Gastroesophageal sphincter (tissue), 3 donors: ENCODE measurements around the gene TGFB1I1.
A peak's percentile ranks its signal among the peaks of the same experiment; 100 is the strongest.

Experiments
- CTCF ChIP-seq, 4 experiments: fragments of 200-600 bp in 2 of 4; fragments of 450-650 bp in 2 of 4; sonication (generic) in 1 of 4; IDR thresholded peaks; one replicate each; pipeline ENCODE4 v1.5.1; 2017 to 2019; ENCODE audit warnings: antibody characterized with exemption in 4 of 4, mild to moderate bottlenecking in 2 of 4, moderate library complexity in 2 of 4
- EP300 ChIP-seq: sonication (generic); formaldehyde crosslinking; IDR thresholded peaks from one replicate; pipeline ENCODE4 v1.6.1; 2017; ENCODE audit warnings: antibody characterized with exemption, mild to moderate bottlenecking
- POLR2A ChIP-seq, 2 donors: fragments of 450-650 bp; IDR thresholded peaks; one replicate each; pipeline ENCODE4 v1.6.1; 2017; ENCODE audit warnings: antibody characterized with exemption in 2 of 2, mild to moderate bottlenecking in 2 of 2, moderate library complexity in 1 of 2
- POLR2AphosphoS5 ChIP-seq: sonication (generic); formaldehyde crosslinking; IDR thresholded peaks from one replicate; pipeline ENCODE4 v1.6.1; 2017; ENCODE audit warnings: antibody characterized with exemption

- TF ChIP-seq CTCF (IDR thresholded peaks at IDR 0.05), result no peak
- peak; percentile 82 to 85 for TF ChIP-seq POLR2A (IDR thresholded peaks at IDR 0.05)
- TF ChIP-seq EP300, result no peak
- TF ChIP-seq POLR2AphosphoS5, result peak; percentile 95
These were observed 36.2 kb downstream of the TGFB1I1 start, which contains the start of gene RUSF1 for GRCh38 chr16:31507929-31508705.
